Measurements from ENCODE around the gene ZDHHC11B. TPM values are rescaled to one million over a fixed set of nuclear protein-coding genes. Genes with fewer than 3 reads are reported as not detected.
"Not testable (repeated sequence)": the region's sequence is repeated elsewhere in the genome, so short reads cannot be mapped to it uniquely, and the experiment has no call there.

Gene ZDHHC11B
- total RNA-seq, 1 experiment from 2014 or later, result 1.4 TPM

DNA sequence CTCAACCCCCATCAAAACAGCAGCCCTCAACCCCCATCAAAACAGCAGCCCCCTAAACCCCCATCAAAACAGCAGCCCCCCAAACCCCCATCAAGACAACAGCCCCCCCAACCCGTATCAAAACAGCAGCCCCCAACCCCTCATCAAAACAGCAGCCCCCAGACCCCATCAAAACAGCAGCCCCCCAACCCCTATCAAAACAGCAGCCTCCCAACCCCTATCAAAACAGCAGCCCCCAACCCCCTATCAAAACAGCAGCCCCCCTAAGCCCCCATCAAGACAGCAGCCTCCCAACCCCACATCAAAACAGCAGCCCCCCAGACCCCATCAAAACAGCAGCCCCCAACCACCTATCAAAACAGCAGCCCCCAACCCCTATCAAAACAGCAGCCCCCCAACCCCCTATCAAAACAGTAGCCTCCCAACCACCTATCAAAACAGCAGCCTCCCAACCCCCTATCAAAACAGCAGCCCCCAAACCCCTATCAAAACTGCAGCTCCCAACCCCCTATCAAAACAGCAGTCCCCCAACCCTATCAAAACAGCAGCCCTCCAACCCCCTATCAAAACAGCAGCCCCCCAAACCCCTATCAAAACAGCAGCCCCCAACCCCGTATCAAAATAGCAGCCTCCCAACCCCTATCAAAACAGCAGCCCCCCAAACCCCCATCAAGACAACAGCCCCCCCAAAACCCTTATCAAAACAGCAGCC, 92.6 kb downstream of the ZDHHC11B start:
- Histone ChIP-seq H2AFZ (ENCODE audit: low read length) (no peak overlapping the region), H3K9me3 (ENCODE audit: control insufficient read depth, low read depth, low read length) (no peaks in the 10 kb centered on the region), H2BK15ac (ENCODE audit: low read depth, low read length) (no peak overlapping the region), H4K8ac (replicated peaks; ENCODE audit: insufficient read length, low read depth, low read length) (no peak overlapping the region), H3K4me1 (ENCODE audit: insufficient read depth, low read length) (no peaks in the 10 kb centered on the region), H2AK5ac (ENCODE audit: insufficient read length, low read length) (no peak overlapping the region), H3K4me2 (ENCODE audit: insufficient read depth, insufficient read length, low read length) (no peak overlapping the region), H2BK12ac (ENCODE audit: insufficient read length, low read depth, low read length) (no peak overlapping the region), H2BK120ac (ENCODE audit: low read depth, low read length, poor library complexity, severe bottlenecking) (no peak overlapping the region), H4K91ac (ENCODE audit: insufficient read length, low read depth, low read length) (no peak overlapping the region), H2BK5ac (ENCODE audit: insufficient read length, low read length) (no peak overlapping the region), H2BK20ac (ENCODE audit: low read depth, low read length, poor library complexity, severe bottlenecking) (no peak overlapping the region), H4K20me1 (ENCODE audit: control insufficient read depth, insufficient read depth, insufficient read length) (no peaks in the 10 kb centered on the region), H3K23ac (ENCODE audit: insufficient read length, low read depth, low read length) (no peak overlapping the region), H3K27me3 (ENCODE audit: insufficient read depth, low read length) (no peaks in the 10 kb centered on the region; the same call in 1 of the 2 replicates), H3K4ac (ENCODE audit: low read depth, low read length) (no peak overlapping the region), H3K27ac (ENCODE audit: insufficient read length, low read depth, low read length) (no peak overlapping the region), H3K23me2 (ENCODE audit: insufficient read length, low read depth, low read length, poor library complexity, severe bottlenecking) (no peaks in the 10 kb centered on the region), H4K5ac (ENCODE audit: insufficient read length, low read depth, low read length) (no peak overlapping the region), H3K18ac (ENCODE audit: insufficient read length, low read depth, low read length) (no peak overlapping the region), H3K79me1 (ENCODE audit: insufficient read depth, low read depth, low read length, poor library complexity, severe bottlenecking) (no peaks in the 10 kb centered on the region), H3K79me2 (ENCODE audit: insufficient read depth, low read length) (no peaks in the 10 kb centered on the region), H3K9ac (ENCODE audit: extremely low read depth, insufficient read length, low read length) (no peak overlapping the region), H3T11ph (ENCODE audit: low read length) (no peak overlapping the region), H3K14ac (ENCODE audit: insufficient read depth, low read length) (no peak overlapping the region), H3K56ac (ENCODE audit: insufficient read length, low read depth, low read length) (no peak overlapping the region)
- Mint-ChIP-seq H3K27ac (no peak overlapping the region), H3K9me3 (peaks cover 3 to 4% of the 10 kb centered on the region in 2 experiments; a peak in 3 of 5 replicates), H3K4me1 (no peaks in the 10 kb centered on the region), H3K36me3 (ENCODE audit: insufficient read depth in 1 of 3, low read depth in 3 of 3) (peaks cover 3 to 4% (median 3%) of the 10 kb centered on the region in 3 experiments; a peak in 6 of 7 replicates), H3K4me3 (peak overlapping the region in 1 of 2 experiments; percentile 66; a peak in 2 of 5 replicates), H3K27me3 (ENCODE audit: low read depth) (peaks cover 12% of the 10 kb centered on the region)
- TF ChIP-seq, protein P1, sequence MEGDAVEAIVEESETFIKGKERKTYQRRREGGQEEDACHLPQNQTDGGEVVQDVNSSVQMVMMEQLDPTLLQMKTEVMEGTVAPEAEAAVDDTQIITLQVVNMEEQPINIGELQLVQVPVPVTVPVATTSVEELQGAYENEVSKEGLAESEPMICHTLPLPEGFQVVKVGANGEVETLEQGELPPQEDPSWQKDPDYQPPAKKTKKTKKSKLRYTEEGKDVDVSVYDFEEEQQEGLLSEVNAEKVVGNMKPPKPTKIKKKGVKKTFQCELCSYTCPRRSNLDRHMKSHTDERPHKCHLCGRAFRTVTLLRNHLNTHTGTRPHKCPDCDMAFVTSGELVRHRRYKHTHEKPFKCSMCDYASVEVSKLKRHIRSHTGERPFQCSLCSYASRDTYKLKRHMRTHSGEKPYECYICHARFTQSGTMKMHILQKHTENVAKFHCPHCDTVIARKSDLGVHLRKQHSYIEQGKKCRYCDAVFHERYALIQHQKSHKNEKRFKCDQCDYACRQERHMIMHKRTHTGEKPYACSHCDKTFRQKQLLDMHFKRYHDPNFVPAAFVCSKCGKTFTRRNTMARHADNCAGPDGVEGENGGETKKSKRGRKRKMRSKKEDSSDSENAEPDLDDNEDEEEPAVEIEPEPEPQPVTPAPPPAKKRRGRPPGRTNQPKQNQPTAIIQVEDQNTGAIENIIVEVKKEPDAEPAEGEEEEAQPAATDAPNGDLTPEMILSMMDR (conservative IDR thresholded peaks at IDR 0.05), result no peak
- WGBS (ENCODE audit: extremely low coverage, insufficient read length, low lambda C conversion rate), result no CpG with 5 or more reads among the region's 2 CpGs
- peak; percentile 13 for DNase-seq

DNA sequence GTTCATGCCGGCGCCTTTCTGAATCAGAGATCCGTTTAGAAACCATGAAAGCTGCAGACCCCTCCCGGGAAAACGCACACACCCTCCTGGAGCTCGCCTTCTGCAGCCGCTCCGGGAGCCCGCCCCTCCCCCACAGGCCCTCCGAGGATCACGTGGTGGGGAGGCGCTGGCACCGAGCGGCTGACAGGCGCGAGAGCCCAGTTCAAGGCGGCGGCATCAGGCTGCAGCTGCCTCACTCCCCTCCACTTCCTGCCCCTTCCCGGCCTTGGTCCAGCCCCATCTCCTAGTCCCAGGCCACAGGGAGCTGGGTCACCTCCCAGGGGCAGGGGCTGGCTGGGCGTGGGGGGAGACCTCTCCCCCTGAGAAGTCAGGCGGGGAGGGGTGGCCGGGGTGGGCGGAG, 93.5 kb downstream of the ZDHHC11B start:
- peaks cover 14% of the 10 kb centered on the region for H3K27me3 Mint-ChIP-seq (ENCODE audit: low read depth)
- H3K23ac ChIP-seq (ENCODE audit: insufficient read length, low read depth, low read length); H2BK20ac ChIP-seq (ENCODE audit: low read depth, low read length, poor library complexity, severe bottlenecking); H3K79me1 ChIP-seq (ENCODE audit: insufficient read depth, low read depth, low read length, poor library complexity, severe bottlenecking); H3K4me1 ChIP-seq (ENCODE audit: insufficient read depth, low read length); H4K8ac ChIP-seq (replicated peaks; ENCODE audit: insufficient read length, low read depth, low read length); H3K27me3 ChIP-seq (ENCODE audit: insufficient read depth, low read length); H3K4me3 Mint-ChIP-seq; H2BK120ac ChIP-seq (ENCODE audit: low read depth, low read length, poor library complexity, severe bottlenecking); H2AFZ ChIP-seq (ENCODE audit: low read length); H3K56ac ChIP-seq (ENCODE audit: insufficient read length, low read depth, low read length); H3T11ph ChIP-seq (ENCODE audit: low read length); H3K9me3 Mint-ChIP-seq; H4K20me1 ChIP-seq (ENCODE audit: control insufficient read depth, insufficient read depth, insufficient read length); H2AK5ac ChIP-seq (ENCODE audit: insufficient read length, low read length); H3K79me2 ChIP-seq (ENCODE audit: insufficient read depth, low read length); DNase-seq; H3K9ac ChIP-seq (ENCODE audit: extremely low read depth, insufficient read length, low read length); H2BK5ac ChIP-seq (ENCODE audit: insufficient read length, low read length); H4K5ac ChIP-seq (ENCODE audit: insufficient read length, low read depth, low read length); H3K23me2 ChIP-seq (ENCODE audit: insufficient read length, low read depth, low read length, poor library complexity, severe bottlenecking); H2BK15ac ChIP-seq (ENCODE audit: low read depth, low read length); H3K4me2 ChIP-seq (ENCODE audit: insufficient read depth, insufficient read length, low read length); H3K9me3 ChIP-seq (ENCODE audit: control insufficient read depth, low read depth, low read length); H3K14ac ChIP-seq (ENCODE audit: insufficient read depth, low read length); H3K18ac ChIP-seq (ENCODE audit: insufficient read length, low read depth, low read length); H4K91ac ChIP-seq (ENCODE audit: insufficient read length, low read depth, low read length); H2BK12ac ChIP-seq (ENCODE audit: insufficient read length, low read depth, low read length); H3K36me3 Mint-ChIP-seq (ENCODE audit: insufficient read depth in 1 of 3, low read depth in 3 of 3); H3K27ac ChIP-seq (ENCODE audit: insufficient read length, low read depth, low read length); H3K4me1 Mint-ChIP-seq; H3K4ac ChIP-seq (ENCODE audit: low read depth, low read length); H3K27ac Mint-ChIP-seq: not testable (repeated sequence)
- WGBS (ENCODE audit: extremely low coverage, insufficient read length, low lambda C conversion rate), result no CpG with 5 or more reads among the region's 23 CpGs
